ENCODE data around the gene ZNF292. TPM values are rescaled to one million over a fixed set of nuclear protein-coding genes. Genes with fewer than 3 reads are reported as not detected.

ZNF292 gene
- total RNA-seq, 1 experiment from 2014 or later: 45.0 TPM

GRCh38 chr6:87220997-87221396 is 65.6 kb downstream of the ZNF292 start:
- Histone ChIP-seq H3K27ac (ENCODE audit: low read depth, low read length, poor library complexity, severe bottlenecking) (no peak overlapping the region), H3K27me3 (replicated peaks; ENCODE audit: insufficient read depth, low read depth, low read length, poor library complexity) (no peaks in the 10 kb centered on the region), H3K9me3 (ENCODE audit: low read depth, low read length, poor library complexity, severe bottlenecking) (no peaks in the 10 kb centered on the region), H3K36me3 (ENCODE audit: insufficient read depth, low read length, poor library complexity, severe bottlenecking) (peaks cover 58% of the 10 kb centered on the region), H3K4me1 (ENCODE audit: insufficient read depth, low read length, poor library complexity, severe bottlenecking) (no peaks in the 10 kb centered on the region), H3K4me3 (ENCODE audit: low read depth, low read length, poor library complexity, severe bottlenecking) (no peak overlapping the region)
- TF ChIP-seq CTCF (conservative IDR thresholded peaks at IDR 0.05; ENCODE audit: low read depth, low read length): no peak
- no peak for TF ChIP-seq EZH2 (IDR thresholded peaks at IDR 0.05; ENCODE audit: borderline replicate concordance, low read depth, low read length, poor library complexity, severe bottlenecking)
- BruUV-seq (replicated peaks): no TSS peak
- intact Hi-C loops (cut with micrococcal nuclease; ENCODE audit: unreplicated experiment): no loop called here
- POLR2A ChIA-PET (ENCODE audit: low non-redundant PET): no interaction called here
- CTCF ChIA-PET: no interaction called here
- no peak for DNase-seq (ENCODE audit: low spot score)

GRCh38 chr6:87222676-87223075 is 67.3 kb downstream of the ZNF292 start:
- no peaks in the 10 kb centered on the region for H3K27me3 ChIP-seq (replicated peaks; ENCODE audit: insufficient read depth, low read depth, low read length, poor library complexity)
- BruUV-seq (replicated peaks): no TSS peak
- ChIA-PET CTCF (no interaction called here), POLR2A (ENCODE audit: low non-redundant PET) (no interaction called here)
- H3K4me3 ChIP-seq (ENCODE audit: low read depth, low read length, poor library complexity, severe bottlenecking): no peak overlapping the region
- H3K9me3 ChIP-seq (ENCODE audit: low read depth, low read length, poor library complexity, severe bottlenecking): no peaks in the 10 kb centered on the region
- intact Hi-C loops (cut with micrococcal nuclease; ENCODE audit: unreplicated experiment): no loop called here
- H3K4me1 ChIP-seq (ENCODE audit: insufficient read depth, low read length, poor library complexity, severe bottlenecking): no peaks in the 10 kb centered on the region
- H3K27ac ChIP-seq (ENCODE audit: low read depth, low read length, poor library complexity, severe bottlenecking): no peak overlapping the region
- TF ChIP-seq CTCF (conservative IDR thresholded peaks at IDR 0.05; ENCODE audit: low read depth, low read length): no peak
- no peak for TF ChIP-seq EZH2 (IDR thresholded peaks at IDR 0.05; ENCODE audit: borderline replicate concordance, low read depth, low read length, poor library complexity, severe bottlenecking)
- H3K36me3 ChIP-seq (ENCODE audit: insufficient read depth, low read length, poor library complexity, severe bottlenecking): peaks cover 48% of the 10 kb centered on the region
- DNase-seq (ENCODE audit: low spot score): no peak

GRCh38 chr6:87224971-87225370 is 69.6 kb downstream of the ZNF292 start:
- intact Hi-C loops (cut with micrococcal nuclease; ENCODE audit: unreplicated experiment): no loop called here
- no peak for DNase-seq (ENCODE audit: low spot score)

More at GRCh38 chr6:87224971-87225370, 69.6 kb downstream of the ZNF292 start:
- H3K36me3 ChIP-seq (ENCODE audit: insufficient read depth, low read length, poor library complexity, severe bottlenecking): peaks cover 48% of the 10 kb centered on the region
- CTCF ChIA-PET: no interaction called here
- no peaks in the 10 kb centered on the region for H3K27me3 ChIP-seq (replicated peaks; ENCODE audit: insufficient read depth, low read depth, low read length, poor library complexity)
- POLR2A ChIA-PET (ENCODE audit: low non-redundant PET): no interaction called here
- BruUV-seq (replicated peaks): no TSS peak
- TF ChIP-seq EZH2 (IDR thresholded peaks at IDR 0.05; ENCODE audit: borderline replicate concordance, low read depth, low read length, poor library complexity, severe bottlenecking) (no peak), CTCF (conservative IDR thresholded peaks at IDR 0.05; ENCODE audit: low read depth, low read length) (no peak)
- no peak overlapping the region for H3K4me3 ChIP-seq (ENCODE audit: low read depth, low read length, poor library complexity, severe bottlenecking)
- H3K27ac ChIP-seq (ENCODE audit: low read depth, low read length, poor library complexity, severe bottlenecking): no peak overlapping the region
- no peaks in the 10 kb centered on the region for H3K9me3 ChIP-seq (ENCODE audit: low read depth, low read length, poor library complexity, severe bottlenecking)
- H3K4me1 ChIP-seq (ENCODE audit: insufficient read depth, low read length, poor library complexity, severe bottlenecking): no peaks in the 10 kb centered on the region

All from A673 (cell line).